Activated CD8-positive, alpha-beta T cell treated with anti-CD3 and anti-CD28 coated beads for 36 hours (primary cell): Measurements from ENCODE around the gene TRPM6. TPM values are rescaled to one million over a fixed set of nuclear protein-coding genes. Genes with fewer than 3 reads are reported as not detected.

Source experiments
- ATAC-seq: fragments of 200-7000 bp; cut with Tn5 transposase; one replicate; pipeline ENCODE4 v1.10.0; 2021; ENCODE audit warnings: mild to moderate bottlenecking, moderate library complexity
- CTCF ChIA-PET: fragments of 350-600 bp; sonication (Branson Sonifier 250); formaldehyde crosslinking; loops from one replicate; lab custom pipeline; 2021; ENCODE audit warnings: antibody characterized with exemption; lab: Charles Lee
- POLR2A ChIA-PET: fragments of 350-600 bp; sonication (Branson Sonifier 250); formaldehyde crosslinking; loops from one replicate; lab custom pipeline; 2021; ENCODE audit warnings: antibody characterized with exemption; lab: Charles Lee
- DNase-seq: peaks from one replicate; pipeline ENCODE4 v3.0.0-alpha.2; 2020
- H3K27ac Mint-ChIP-seq: one replicate; pipeline ENCODE4 v1.8.0; 2021; ENCODE audit warnings: mild to moderate bottlenecking, mixed read lengths
- H3K27me3 Mint-ChIP-seq: one replicate; pipeline ENCODE4 v1.8.0; 2021; ENCODE audit warnings: mixed read lengths
- H3K36me3 Mint-ChIP-seq: one replicate; pipeline ENCODE4 v1.8.0; 2021; ENCODE audit warnings: low read depth, mixed read lengths
- H3K4me1 Mint-ChIP-seq: one replicate; pipeline ENCODE4 v1.8.0; 2021; ENCODE audit warnings: low read depth, mixed read lengths
- H3K4me3 Mint-ChIP-seq: one replicate; pipeline ENCODE4 v1.8.0; 2021; ENCODE audit warnings: mild to moderate bottlenecking, moderate library complexity, mixed read lengths
- H3K9me3 Mint-ChIP-seq: one replicate; pipeline ENCODE4 v1.8.0; 2021; ENCODE audit warnings: mixed read lengths
- CTCF ChIP-seq: fragments of 200-600 bp; IDR thresholded peaks from one replicate; pipeline ENCODE4 v1.8.0; 2022; ENCODE audit warnings: antibody characterized with exemption, mild to moderate bottlenecking
- intact Hi-C: fragments of 100-400 bp; cut with micrococcal nuclease; formaldehyde crosslinking; loops from one replicate; pipeline ENCODE4 v1.10.0; 2022
- total RNA-seq, 2 experiments: library from RNA; stranded (reverse); gene quantifications; one replicate each; pipeline ENCODE4 v1.2.3, GENCODE V29; 2021

The TRPM6 gene
- total RNA-seq, 2 experiments from 2014 or later = not detected

DNA sequence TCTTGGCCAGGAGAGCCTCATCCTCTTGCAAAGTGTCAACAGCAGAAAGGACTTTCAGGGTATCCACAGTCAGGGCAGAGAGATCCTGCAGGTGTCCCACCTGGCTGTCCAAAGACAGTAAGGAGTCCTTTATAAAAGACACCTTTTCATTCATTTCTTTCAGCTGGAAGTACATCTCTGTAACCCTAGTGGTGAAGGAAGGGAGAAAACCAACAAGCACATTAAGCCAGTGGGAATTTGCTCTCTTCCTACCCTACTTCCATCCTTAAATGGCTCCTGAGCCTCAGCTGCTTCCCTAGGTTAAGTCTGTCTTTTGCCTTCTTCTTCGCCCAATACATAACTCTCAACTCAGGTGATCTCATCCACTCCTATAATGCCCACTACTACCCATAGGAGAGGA is 124.8 kb downstream of the TRPM6 start:
- intact Hi-C loops = no loop called here
- H3K9me3 Mint-ChIP-seq = no peaks in the 10 kb centered on the region
- ChIA-PET POLR2A (no interaction called here), CTCF (interaction anchor here (1.3 kb wide), 1 partner anchor 11 kb away, joined by 6 read pairs; no protein-coding TSS in a partner anchor)
- TF ChIP-seq CTCF = no peak
- H3K27me3 Mint-ChIP-seq = peaks cover 4% of the 10 kb centered on the region
- no peak overlapping the region for H3K4me3 Mint-ChIP-seq
- ATAC-seq = no peak
- H3K4me1 Mint-ChIP-seq = no peaks in the 10 kb centered on the region
- no peak for DNase-seq
- no peaks in the 10 kb centered on the region for H3K36me3 Mint-ChIP-seq
- H3K27ac Mint-ChIP-seq = no peak overlapping the region

DNA sequence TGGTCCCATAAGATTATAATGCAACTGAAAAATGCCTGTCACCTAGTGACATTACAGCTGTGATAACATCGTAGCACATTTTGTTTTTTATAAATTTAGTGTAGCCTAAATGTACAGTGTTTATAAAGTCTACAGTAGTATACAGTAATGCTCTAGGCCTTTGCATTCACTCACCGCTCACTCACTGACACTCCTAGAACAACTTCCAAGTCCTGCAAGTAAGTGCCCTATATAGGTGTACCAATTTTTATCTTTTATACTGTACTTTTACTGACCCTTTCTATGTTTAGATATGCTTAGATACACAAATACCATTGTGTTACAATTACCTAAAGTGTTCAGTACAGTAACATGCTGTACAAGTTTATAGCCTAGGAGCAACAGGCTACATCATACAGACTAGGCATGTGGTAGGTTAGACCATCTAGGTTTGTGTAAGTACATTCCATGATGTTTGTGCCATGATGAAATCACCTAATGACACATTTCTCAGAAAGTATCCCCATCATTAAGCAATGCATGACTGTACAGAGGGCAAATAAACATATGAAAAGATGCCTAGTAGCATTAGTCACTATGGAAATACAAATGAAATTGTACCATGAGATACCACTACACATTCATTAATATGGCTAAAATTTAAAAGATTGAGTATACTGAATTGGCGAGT is 127.6 kb downstream of the TRPM6 start:
- no peak for TF ChIP-seq CTCF
- H3K27me3 Mint-ChIP-seq = peaks cover 4% of the 10 kb centered on the region
- H3K36me3 Mint-ChIP-seq = no peaks in the 10 kb centered on the region
- H3K4me1 Mint-ChIP-seq = no peaks in the 10 kb centered on the region
- intact Hi-C loops = no loop called here
- POLR2A ChIA-PET = no interaction called here
- no peak overlapping the region for H3K4me3 Mint-ChIP-seq
- ATAC-seq = no peak
- no peaks in the 10 kb centered on the region for H3K9me3 Mint-ChIP-seq
- no peak for DNase-seq
- H3K27ac Mint-ChIP-seq = no peak overlapping the region
- CTCF ChIA-PET = interaction anchor here (1.0 to 1.7 kb wide), 2 partner anchors 17 to 385 kb away, joined by 3 to 5 read pairs; no protein-coding TSS in a partner anchor

GRCh38 chr9:74755999-74756398 is 131.7 kb downstream of the TRPM6 start:
- DNase-seq (no peak), ATAC-seq (no peak)
- no peak overlapping the region for H3K27ac Mint-ChIP-seq
- CTCF ChIA-PET = no interaction called here
- H3K36me3 Mint-ChIP-seq = no peaks in the 10 kb centered on the region
- POLR2A ChIA-PET = no interaction called here
- no peaks in the 10 kb centered on the region for H3K4me1 Mint-ChIP-seq
- intact Hi-C loops = no loop called here
- TF ChIP-seq CTCF = no peak
- no peak overlapping the region for H3K4me3 Mint-ChIP-seq
- peaks cover 2% of the 10 kb centered on the region for H3K27me3 Mint-ChIP-seq
- H3K9me3 Mint-ChIP-seq = no peaks in the 10 kb centered on the region

DNA sequence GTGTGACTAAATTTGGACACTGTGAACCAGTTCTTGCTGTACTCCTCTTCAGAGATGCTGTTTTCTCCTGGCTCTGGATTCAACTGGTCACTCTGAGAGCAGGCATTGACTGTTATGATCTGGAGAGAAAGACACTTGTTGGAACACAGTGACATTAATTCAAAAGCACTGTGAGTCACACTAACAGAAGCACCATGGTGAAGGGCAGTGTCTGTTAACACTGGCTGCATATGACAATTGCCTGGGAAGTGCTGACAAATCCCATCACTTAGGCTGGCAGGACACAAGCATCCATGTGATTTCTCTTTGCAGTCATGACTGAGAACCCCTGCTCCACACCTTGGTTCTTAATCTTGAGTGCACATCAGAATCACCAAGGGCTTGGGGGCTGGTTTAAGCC is 132.4 kb downstream of the TRPM6 start:
- H3K4me1 Mint-ChIP-seq = no peaks in the 10 kb centered on the region
- H3K9me3 Mint-ChIP-seq = no peaks in the 10 kb centered on the region
- H3K27ac Mint-ChIP-seq = no peak overlapping the region
- intact Hi-C loops = no loop called here
- no peak for TF ChIP-seq CTCF
- no peaks in the 10 kb centered on the region for H3K36me3 Mint-ChIP-seq
- CTCF ChIA-PET = interaction anchor here (2.0 kb wide), 1 partner anchor 19 kb away, joined by 5 read pairs; no protein-coding TSS in a partner anchor
- no peak for DNase-seq
- no peak overlapping the region for H3K4me3 Mint-ChIP-seq
- peaks cover 5% of the 10 kb centered on the region for H3K27me3 Mint-ChIP-seq
- no peak for ATAC-seq
- POLR2A ChIA-PET = no interaction called here

- no peak for TF ChIP-seq CTCF
- Mint-ChIP-seq H3K27ac (no peak overlapping the region), H3K4me3 (no peak overlapping the region), H3K27me3 (peaks cover 7% of the 10 kb centered on the region), H3K36me3 (no peaks in the 10 kb centered on the region), H3K4me1 (no peaks in the 10 kb centered on the region), H3K9me3 (no peaks in the 10 kb centered on the region)
- no peak for ATAC-seq
- no peak for DNase-seq
- ChIA-PET CTCF (interaction anchor here (0.6 to 2.0 kb wide), 3 partner anchors 9 to 20 kb away, joined by 3 to 6 read pairs (median 5); no protein-coding TSS in a partner anchor), POLR2A (interaction anchor here (0.6 kb wide), 1 partner anchor 60 kb away, joined by 3 read pairs; no protein-coding TSS in a partner anchor)
- intact Hi-C loops = no loop called here
These were observed 134.1 kb downstream of the TRPM6 start for GRCh38 chr9:74753650-74754049.
